MCF 10A (cell line): Measurements from ENCODE around the gene KCNIP3. TPM values are rescaled to one million over a fixed set of nuclear protein-coding genes. Genes with fewer than 3 reads are reported as not detected.

Experiments
- BruUV-seq: library from RNA; stranded (reverse); fragments of 400-500 nt; replicated peaks from 2 replicates; lab custom pipeline; 2021; lab: Mats Ljungman, UMichigan
- CTCF ChIA-PET: fragments of 300-600 bp; sonication (Branson Sonifier 250); formaldehyde crosslinking; extraction: SDS; loops from one replicate; lab custom pipeline; 2021; ENCODE audit warnings: antibody characterized with exemption, inconsistent platforms; lab: Yijun Ruan, JAX
- POLR2A ChIA-PET: fragments of 300-600, 350-650 bp; sonication (Branson Sonifier 250); formaldehyde crosslinking; extraction: SDS; loops from one replicate; lab custom pipeline; 2020; ENCODE audit warnings: antibody characterized with exemption, inconsistent platforms; lab: Yijun Ruan, JAX
- DNase-seq: peaks from one replicate; pipeline ENCODE4 v3.0.0-alpha.2; 2018; ENCODE audit not compliant: unreplicated experiment
- H3K27ac Mint-ChIP-seq: one replicate; pipeline ENCODE4 v1.8.0; 2022; ENCODE audit warnings: mild to moderate bottlenecking, low read depth, mixed read lengths; ENCODE audit not compliant: unreplicated experiment
- H3K27me3 Mint-ChIP-seq: one replicate; pipeline ENCODE4 v1.8.0; 2022; ENCODE audit warnings: mixed read lengths; ENCODE audit not compliant: insufficient read depth, unreplicated experiment
- H3K36me3 Mint-ChIP-seq: one replicate; pipeline ENCODE4 v1.8.0; 2022; ENCODE audit warnings: mild to moderate bottlenecking, moderate library complexity, mixed read lengths; ENCODE audit not compliant: insufficient read depth, unreplicated experiment
- H3K4me1 Mint-ChIP-seq: one replicate; pipeline ENCODE4 v1.8.0; 2022; ENCODE audit warnings: mixed read lengths; ENCODE audit not compliant: insufficient read depth, unreplicated experiment
- H3K4me3 Mint-ChIP-seq: one replicate; pipeline ENCODE4 v1.8.0; 2022; ENCODE audit warnings: mild to moderate bottlenecking, moderate library complexity, mixed read lengths; ENCODE audit not compliant: unreplicated experiment
- H3K9me3 Mint-ChIP-seq: one replicate; pipeline ENCODE4 v1.8.0; 2022; ENCODE audit warnings: mixed read lengths; ENCODE audit not compliant: unreplicated experiment
- CTCF ChIP-seq: fragments of 200-600 bp; IDR thresholded peaks from one replicate; pipeline ENCODE4 v1.8.0; 2022; ENCODE audit warnings: antibody characterized with exemption, mild to moderate bottlenecking; ENCODE audit not compliant: unreplicated experiment
- intact Hi-C: fragments of 100-400 bp; cut with micrococcal nuclease; formaldehyde crosslinking; loops from 2 replicates; pipeline ENCODE4 v1.14.1; 2022
- total RNA-seq: library from RNA; stranded (reverse); gene quantifications from 2 replicates; pipeline ENCODE4 v1.2.3, GENCODE V29; 2022

KCNIP3 gene
- total RNA-seq, 1 experiment from 2014 or later, result 15.6 TPM

GRCh38 chr2:95390272-95390880 is 93.2 kb downstream of the KCNIP3 start:
- BruUV-seq, result no TSS peak

GRCh38 chr2:95390881-95391321 is 93.8 kb downstream of the KCNIP3 start:
- peaks cover 6% of the 10 kb centered on the region for H3K36me3 Mint-ChIP-seq
- no TSS peak for BruUV-seq
- H3K27me3 Mint-ChIP-seq, result no peaks in the 10 kb centered on the region
- ChIA-PET POLR2A (no interaction called here), CTCF (interaction anchor here (0.7 to 1.5 kb wide), 4 partner anchors 11 to 337 kb away, joined by 3 to 4 read pairs (median 3); no protein-coding TSS in a partner anchor)
- no peak for TF ChIP-seq CTCF
- no peaks in the 10 kb centered on the region for H3K9me3 Mint-ChIP-seq
- H3K4me1 Mint-ChIP-seq, result no peaks in the 10 kb centered on the region
- DNase-seq, result no peak
- H3K27ac Mint-ChIP-seq, result peak overlapping the region; percentile 49
- intact Hi-C loops, result no loop called here
- no peak overlapping the region for H3K4me3 Mint-ChIP-seq

More at GRCh38 chr2:95390272-95390880, 93.2 kb downstream of the KCNIP3 start:
- no peak for DNase-seq
- no peaks in the 10 kb centered on the region for H3K9me3 Mint-ChIP-seq
- no peak for TF ChIP-seq CTCF
- H3K4me1 Mint-ChIP-seq, result no peaks in the 10 kb centered on the region
- H3K4me3 Mint-ChIP-seq, result no peak overlapping the region
- no peaks in the 10 kb centered on the region for H3K27me3 Mint-ChIP-seq
- ChIA-PET CTCF (interaction anchor here (0.7 to 1.5 kb wide), 4 partner anchors 11 to 337 kb away, joined by 3 to 4 read pairs (median 3); no protein-coding TSS in a partner anchor), POLR2A (no interaction called here)
- H3K36me3 Mint-ChIP-seq, result peaks cover 6% of the 10 kb centered on the region
- peak overlapping the region; percentile 49 for H3K27ac Mint-ChIP-seq
- intact Hi-C loops, result no loop called here

DNA sequence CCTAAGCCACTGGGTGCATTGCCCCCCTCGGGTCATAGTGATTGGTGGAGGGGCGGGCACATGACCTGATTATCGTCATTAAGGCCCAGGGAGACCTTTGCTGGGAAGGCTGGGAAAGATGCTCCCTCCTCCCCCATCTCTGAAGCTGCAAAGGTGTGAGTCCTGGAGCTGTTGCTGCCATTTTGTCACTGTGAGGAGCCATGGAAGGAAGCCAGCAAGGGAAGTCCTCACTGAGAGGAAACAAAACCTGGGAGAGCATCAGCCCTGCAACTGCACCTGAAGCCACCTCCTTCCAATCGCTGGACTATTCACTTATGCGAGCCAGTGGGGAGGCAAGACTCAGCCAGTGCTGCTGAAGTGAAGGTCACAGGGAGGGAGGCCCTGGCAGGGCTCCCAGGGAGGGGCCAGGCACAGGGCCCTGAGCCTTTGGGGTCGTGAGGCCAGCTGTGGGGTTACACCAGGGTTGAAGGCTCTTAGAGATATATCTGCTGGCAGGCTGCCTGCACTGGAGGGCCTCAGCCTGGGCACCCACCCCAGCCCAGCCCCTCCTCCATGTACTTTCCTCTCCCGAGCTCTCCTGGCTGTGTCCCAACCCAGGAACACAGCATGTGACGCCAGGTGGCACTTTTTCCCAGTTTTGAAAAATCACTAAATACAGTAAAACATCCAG is 94.6 kb downstream of the KCNIP3 start:
- H3K9me3 Mint-ChIP-seq, result no peaks in the 10 kb centered on the region
- no peak for TF ChIP-seq CTCF
- H3K27me3 Mint-ChIP-seq, result no peaks in the 10 kb centered on the region
- no peak overlapping the region for H3K27ac Mint-ChIP-seq
- no TSS peak for BruUV-seq
- intact Hi-C loops, result no loop called here
- H3K4me3 Mint-ChIP-seq, result no peak overlapping the region
- ChIA-PET POLR2A (no interaction called here), CTCF (interaction anchor here (1.4 to 2.6 kb wide), 3 partner anchors 10 to 17 kb away, joined by 3 to 10 read pairs (median 3); partner anchors contain the start of gene FAHD2A)
- H3K36me3 Mint-ChIP-seq, result peaks cover 6% of the 10 kb centered on the region
- no peaks in the 10 kb centered on the region for H3K4me1 Mint-ChIP-seq
- no peak for DNase-seq

DNA sequence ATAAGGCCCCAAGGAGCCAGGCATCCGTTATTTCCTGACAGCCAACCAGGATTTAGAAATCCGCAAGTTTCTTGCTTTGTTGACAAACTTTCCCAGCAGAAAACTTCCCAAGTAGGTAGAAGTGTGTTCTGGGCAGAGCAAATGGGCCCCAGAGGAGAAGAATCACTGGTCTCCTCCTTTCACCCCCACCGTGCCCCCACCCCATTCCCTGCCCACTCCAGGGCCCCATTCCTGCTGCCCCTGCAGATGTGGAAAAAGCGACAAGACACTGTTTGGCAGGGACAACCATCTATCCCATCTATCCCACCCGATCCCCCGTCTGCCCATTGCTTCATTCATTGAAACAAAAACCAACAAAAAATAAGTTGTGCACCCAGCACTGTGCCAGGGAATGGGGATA is 95.2 kb downstream of the KCNIP3 start:
- H3K9me3 Mint-ChIP-seq, result no peaks in the 10 kb centered on the region
- H3K27me3 Mint-ChIP-seq, result no peaks in the 10 kb centered on the region
- POLR2A ChIA-PET, result no interaction called here
- BruUV-seq, result no TSS peak
- H3K27ac Mint-ChIP-seq, result no peak overlapping the region
- CTCF ChIA-PET, result interaction anchor here (1.4 to 2.6 kb wide), 2 partner anchors 10 to 18 kb away, joined by 3 to 10 read pairs; partner anchors contain the start of gene FAHD2A
- intact Hi-C loops, result no loop called here
- H3K4me1 Mint-ChIP-seq, result no peaks in the 10 kb centered on the region
- H3K36me3 Mint-ChIP-seq, result peaks cover 6% of the 10 kb centered on the region
- no peak for DNase-seq
- no peak for TF ChIP-seq CTCF
- no peak overlapping the region for H3K4me3 Mint-ChIP-seq
